ENCODE results near the gene VPS37C. TPM values are rescaled to one million over a fixed set of nuclear protein-coding genes. Genes with fewer than 3 reads are reported as not detected.

VPS37C gene
- total RNA-seq, 2 experiments from 2014 or later = 5.4 to 5.6 TPM

DNA sequence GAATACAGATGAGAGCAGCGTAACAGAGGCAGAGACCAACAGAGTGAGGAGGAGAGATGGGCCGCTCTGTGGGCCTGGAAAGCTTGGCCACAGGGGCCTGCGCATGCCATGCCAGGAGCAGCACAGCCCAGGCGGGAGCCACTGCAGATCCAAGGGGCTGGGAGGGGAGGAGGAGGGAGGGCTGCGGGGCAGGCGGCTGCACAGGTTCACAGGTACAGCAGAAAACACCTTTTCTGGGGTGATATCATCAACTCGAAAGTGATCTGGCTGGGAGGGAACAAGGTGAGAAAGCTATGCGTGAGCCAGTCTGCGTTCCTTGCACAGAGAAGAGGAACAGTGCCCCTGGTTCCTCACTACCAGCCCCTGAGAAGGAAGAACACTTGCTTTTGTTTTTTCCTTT, 14.8 kb downstream of the VPS37C start:
- Mint-ChIP-seq H3K9me3 (ENCODE audit: low read depth) (no peaks in the 10 kb centered on the region), H3K27ac (no peak overlapping the region), H3K36me3 (no peaks in the 10 kb centered on the region), H3K27me3 (no peaks in the 10 kb centered on the region), H3K4me1 (peaks cover 7% of the 10 kb centered on the region), H3K4me3 (no peak overlapping the region)
- ATAC-seq (no peak), DNase-seq (no peak)
- CTCF ChIA-PET = interaction anchor here (1.2 kb wide), 1 partner anchor 177 kb away, joined by 3 read pairs; no protein-coding TSS in a partner anchor

GRCh38 chr11:61145228-61146005, 15.8 kb downstream of the VPS37C start:
- CTCF ChIA-PET = interaction anchor here (1.2 to 1.4 kb wide), 2 partner anchors 42 to 176 kb away, joined by 3 to 4 read pairs; no protein-coding TSS in a partner anchor
- Mint-ChIP-seq H3K36me3 (no peaks in the 10 kb centered on the region), H3K4me3 (no peak overlapping the region), H3K27me3 (no peaks in the 10 kb centered on the region), H3K27ac (peak overlapping the region; percentile 45), H3K9me3 (ENCODE audit: low read depth) (no peaks in the 10 kb centered on the region), H3K4me1 (peaks cover 7% of the 10 kb centered on the region)
- DNase-seq (no peak), ATAC-seq (no peak)

GRCh38 chr11:61144511-61145179, 16.6 kb downstream of the VPS37C start:
- no peak for DNase-seq
- no peaks in the 10 kb centered on the region for H3K27me3 Mint-ChIP-seq
- H3K36me3 Mint-ChIP-seq = no peaks in the 10 kb centered on the region
- H3K9me3 Mint-ChIP-seq (ENCODE audit: low read depth) = no peaks in the 10 kb centered on the region
- ATAC-seq = no peak
- peaks cover 7% of the 10 kb centered on the region for H3K4me1 Mint-ChIP-seq
- H3K27ac Mint-ChIP-seq = no peak overlapping the region
- H3K4me3 Mint-ChIP-seq = no peak overlapping the region
- CTCF ChIA-PET = interaction anchor here (1.4 kb wide), 1 partner anchor 43 kb away, joined by 4 read pairs; no protein-coding TSS in a partner anchor

DNA sequence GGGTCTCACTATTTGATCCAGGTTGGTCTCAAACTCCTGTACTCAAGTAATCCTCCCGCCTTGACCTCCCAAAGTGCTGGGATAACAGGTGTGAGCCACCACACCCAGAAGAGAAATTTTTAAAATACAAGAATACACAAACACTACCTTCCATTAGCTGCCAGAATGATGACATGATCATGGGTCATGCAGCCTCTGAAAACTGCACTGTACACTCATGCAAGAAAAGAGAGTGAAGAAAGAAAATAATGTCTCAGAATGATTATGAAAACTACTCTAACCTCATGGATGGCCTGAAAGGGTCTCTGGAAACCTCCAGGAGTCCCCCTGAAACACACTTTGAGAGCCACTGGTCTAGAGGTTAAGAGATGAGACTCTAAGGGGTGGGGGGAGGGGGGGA, 18.8 kb downstream of the VPS37C start:
- CTCF ChIA-PET = interaction anchor here (1.1 to 1.8 kb wide), 3 partner anchors 10 to 45 kb away, joined by 3 to 6 read pairs (median 4); no protein-coding TSS in a partner anchor
- ATAC-seq = no peak

GRCh38 chr11:61141601-61142028, 19.6 kb downstream of the VPS37C start:
- no peak overlapping the region for H3K27ac Mint-ChIP-seq
- no peak overlapping the region for H3K4me3 Mint-ChIP-seq
- H3K36me3 Mint-ChIP-seq = no peaks in the 10 kb centered on the region
- ATAC-seq = peak; percentile 20
- H3K27me3 Mint-ChIP-seq = no peaks in the 10 kb centered on the region
- no peaks in the 10 kb centered on the region for H3K9me3 Mint-ChIP-seq (ENCODE audit: low read depth)
- peaks cover 4% of the 10 kb centered on the region for H3K4me1 Mint-ChIP-seq
- CTCF ChIA-PET = interaction anchor here (1.0 to 1.8 kb wide), 4 partner anchors 11 to 45 kb away, joined by 3 to 6 read pairs (median 4); no protein-coding TSS in a partner anchor
- DNase-seq = no peak

More for the DNA sequence above, 18.8 kb downstream of the VPS37C start:
- no peak overlapping the region for H3K27ac Mint-ChIP-seq
- H3K9me3 Mint-ChIP-seq (ENCODE audit: low read depth) = no peaks in the 10 kb centered on the region
- H3K27me3 Mint-ChIP-seq = no peaks in the 10 kb centered on the region
- H3K36me3 Mint-ChIP-seq = no peaks in the 10 kb centered on the region
- peaks cover 7% of the 10 kb centered on the region for H3K4me1 Mint-ChIP-seq
- no peak overlapping the region for H3K4me3 Mint-ChIP-seq
- no peak for DNase-seq

GRCh38 chr11:61140416-61140815, 20.8 kb downstream of the VPS37C start:
- Mint-ChIP-seq H3K27ac (no peak overlapping the region), H3K4me1 (no peaks in the 10 kb centered on the region), H3K36me3 (no peaks in the 10 kb centered on the region), H3K4me3 (no peak overlapping the region), H3K27me3 (no peaks in the 10 kb centered on the region), H3K9me3 (ENCODE audit: low read depth) (no peaks in the 10 kb centered on the region)
- CTCF ChIA-PET = interaction anchor here (1.2 to 2.5 kb wide), 2 partner anchors 9 to 47 kb away, joined by 4 to 7 read pairs; no protein-coding TSS in a partner anchor
- DNase-seq (no peak), ATAC-seq (no peak)

- Mint-ChIP-seq H3K27me3 (no peaks in the 10 kb centered on the region), H3K36me3 (no peaks in the 10 kb centered on the region), H3K9me3 (ENCODE audit: low read depth) (no peaks in the 10 kb centered on the region), H3K4me1 (no peaks in the 10 kb centered on the region), H3K4me3 (no peak overlapping the region), H3K27ac (no peak overlapping the region)
- no peak for ATAC-seq
- DNase-seq = no peak
- CTCF ChIA-PET = interaction anchor here (1.2 to 2.5 kb wide), 2 partner anchors 8 to 48 kb away, joined by 4 to 7 read pairs; no protein-coding TSS in a partner anchor
Measured at GRCh38 chr11:61139387-61139786, 21.8 kb downstream of the VPS37C start.

GRCh38 chr11:61138935-61139334, 22.3 kb downstream of the VPS37C start:
- CTCF ChIA-PET = interaction anchor here (2.5 kb wide), 1 partner anchor 48 kb away, joined by 7 read pairs; no protein-coding TSS in a partner anchor
- Mint-ChIP-seq H3K36me3 (no peaks in the 10 kb centered on the region), H3K4me3 (no peak overlapping the region), H3K27ac (no peak overlapping the region), H3K27me3 (no peaks in the 10 kb centered on the region), H3K4me1 (no peaks in the 10 kb centered on the region), H3K9me3 (ENCODE audit: low read depth) (no peaks in the 10 kb centered on the region)
- no peak for DNase-seq
- ATAC-seq = no peak

GRCh38 chr11:61134801-61135257, 26.4 kb downstream of the VPS37C start:
- H3K27me3 Mint-ChIP-seq = no peaks in the 10 kb centered on the region
- H3K9me3 Mint-ChIP-seq (ENCODE audit: low read depth) = no peaks in the 10 kb centered on the region
- CTCF ChIA-PET = no interaction called here
- peaks cover 4% of the 10 kb centered on the region for H3K4me1 Mint-ChIP-seq
- DNase-seq (no peak), ATAC-seq (no peak)
- no peak overlapping the region for H3K4me3 Mint-ChIP-seq
- no peaks in the 10 kb centered on the region for H3K36me3 Mint-ChIP-seq
- H3K27ac Mint-ChIP-seq = no peak overlapping the region

GRCh38 chr11:61133956-61134662, 27.1 kb downstream of the VPS37C start:
- ATAC-seq = no peak
- no peak overlapping the region for H3K4me3 Mint-ChIP-seq

DNA sequence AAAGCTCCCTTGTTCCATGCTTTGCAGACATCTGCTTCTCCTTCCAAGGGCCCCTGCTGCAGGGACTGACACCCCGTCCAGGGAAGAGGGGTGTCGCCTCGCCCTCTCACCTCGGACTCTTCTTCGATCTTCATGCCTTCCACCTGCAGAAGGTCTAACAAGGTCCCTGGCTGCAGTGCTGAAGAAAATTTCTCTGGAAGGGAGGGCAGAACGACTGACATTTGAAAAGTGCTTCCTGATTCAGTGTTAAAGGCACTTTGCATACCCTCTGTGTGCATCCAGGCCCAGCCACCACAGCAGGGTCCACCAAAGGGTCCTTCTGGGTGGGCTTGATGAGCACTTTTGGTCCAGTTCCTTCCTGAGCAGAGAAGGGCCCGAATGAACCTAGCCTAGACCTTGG, 28.1 kb downstream of the VPS37C start:
- no peaks in the 10 kb centered on the region for H3K9me3 Mint-ChIP-seq (ENCODE audit: low read depth)
- no peaks in the 10 kb centered on the region for H3K27me3 Mint-ChIP-seq
- H3K4me1 Mint-ChIP-seq = peaks cover 11% of the 10 kb centered on the region
- H3K27ac Mint-ChIP-seq = no peak overlapping the region
- H3K4me3 Mint-ChIP-seq = no peak overlapping the region
- no peaks in the 10 kb centered on the region for H3K36me3 Mint-ChIP-seq
- CTCF ChIA-PET = interaction anchor here (1.4 to 1.9 kb wide), 4 partner anchors 28 to 163 kb away, joined by 3 to 8 read pairs (median 6); partner anchors contain the start of gene VPS37C
- ATAC-seq (no peak), DNase-seq (no peak)

More at GRCh38 chr11:61133956-61134662, 27.1 kb downstream of the VPS37C start:
- CTCF ChIA-PET = interaction anchor here (1.5 to 1.9 kb wide), 2 partner anchors 53 to 164 kb away, joined by 7 to 8 read pairs; no protein-coding TSS in a partner anchor
- Mint-ChIP-seq H3K36me3 (no peaks in the 10 kb centered on the region), H3K27me3 (no peaks in the 10 kb centered on the region), H3K4me1 (peaks cover 11% of the 10 kb centered on the region), H3K27ac (no peak overlapping the region), H3K9me3 (ENCODE audit: low read depth) (no peaks in the 10 kb centered on the region)
- DNase-seq = no peak

DNA sequence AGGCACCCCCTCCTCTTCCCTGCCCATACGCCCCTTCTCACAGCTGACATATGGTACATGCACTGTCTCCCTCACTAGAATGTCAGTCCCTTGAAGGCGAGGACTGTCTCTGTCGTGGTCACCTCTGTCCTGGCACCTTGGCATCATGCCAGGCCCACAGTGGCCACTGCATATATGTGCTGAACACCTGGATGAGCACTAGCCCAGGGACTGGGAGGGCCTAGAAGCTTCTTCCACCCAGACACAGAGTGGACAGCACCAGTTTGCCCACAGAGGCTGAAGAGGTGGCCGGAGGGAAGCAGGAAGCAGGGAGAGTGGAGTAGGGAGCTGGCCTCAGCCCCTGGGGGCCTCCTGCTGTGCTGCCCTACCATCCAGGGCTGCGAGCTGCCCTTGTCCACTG, 28.6 kb downstream of the VPS37C start:
- CTCF ChIA-PET = interaction anchor here (1.1 to 4.9 kb wide), 5 partner anchors 19 to 139 kb away, joined by 3 to 45 read pairs (median 5); partner anchors contain the start of gene VPS37C
- H3K36me3 Mint-ChIP-seq = no peaks in the 10 kb centered on the region
- no peak for ATAC-seq
- H3K9me3 Mint-ChIP-seq (ENCODE audit: low read depth) = no peaks in the 10 kb centered on the region
- no peaks in the 10 kb centered on the region for H3K27me3 Mint-ChIP-seq
- peaks cover 11% of the 10 kb centered on the region for H3K4me1 Mint-ChIP-seq
- H3K27ac Mint-ChIP-seq = no peak overlapping the region
- no peak for DNase-seq
- no peak overlapping the region for H3K4me3 Mint-ChIP-seq

All from activated CD8-positive, alpha-beta memory T cell treated with anti-CD3 and anti-CD28 coated beads, Interleukin-2, amount 10 ng/mL, durations not matched to agents 7 days and 5 days (primary cell).